GM12873 (cell line): ENCODE data around the gene TYRP1.

Experiments
- CTCF ChIP-seq: IDR thresholded peaks from 2 replicates; pipeline ENCODE4 v1.5.1; 2012; ENCODE audit warnings: low read depth, mild to moderate bottlenecking, moderate library complexity, low read length, control low read depth; ENCODE audit not compliant: insufficient read depth; ENCODE audit errors: missing control alignments

Gene TYRP1

GRCh38 chr9:12680341-12680740 is 12.8 kb upstream of the TYRP1 start:
- TF ChIP-seq CTCF = no peak

GRCh38 chr9:12680757-12681156 is 12.4 kb upstream of the TYRP1 start:
- TF ChIP-seq CTCF = no peak

DNA sequence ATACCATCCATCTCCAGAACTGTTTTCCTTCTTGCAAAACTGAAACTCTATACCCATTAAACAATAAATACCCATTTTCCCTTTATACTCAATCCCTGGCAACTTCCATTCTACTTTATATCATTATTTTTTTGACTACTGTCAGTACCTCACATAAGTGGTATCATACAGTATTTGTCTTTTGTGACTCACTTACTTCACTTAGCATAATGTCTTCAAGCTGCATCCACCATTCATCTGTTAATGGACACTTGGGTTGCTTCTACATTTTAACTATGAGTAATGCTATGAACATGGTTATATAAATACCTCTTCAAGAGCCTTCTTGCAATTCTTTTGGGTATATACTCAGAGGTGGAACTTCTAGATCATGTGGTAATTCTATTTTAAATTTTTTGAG is 11.6 kb upstream of the TYRP1 start:
- TF ChIP-seq CTCF = no peak

- TF ChIP-seq CTCF = no peak
Measured at GRCh38 chr9:12684974-12685373, 8.2 kb upstream of the TYRP1 start.

- no peak for TF ChIP-seq CTCF
Measured at GRCh38 chr9:12689233-12689632, 4.0 kb upstream of the TYRP1 start.

DNA sequence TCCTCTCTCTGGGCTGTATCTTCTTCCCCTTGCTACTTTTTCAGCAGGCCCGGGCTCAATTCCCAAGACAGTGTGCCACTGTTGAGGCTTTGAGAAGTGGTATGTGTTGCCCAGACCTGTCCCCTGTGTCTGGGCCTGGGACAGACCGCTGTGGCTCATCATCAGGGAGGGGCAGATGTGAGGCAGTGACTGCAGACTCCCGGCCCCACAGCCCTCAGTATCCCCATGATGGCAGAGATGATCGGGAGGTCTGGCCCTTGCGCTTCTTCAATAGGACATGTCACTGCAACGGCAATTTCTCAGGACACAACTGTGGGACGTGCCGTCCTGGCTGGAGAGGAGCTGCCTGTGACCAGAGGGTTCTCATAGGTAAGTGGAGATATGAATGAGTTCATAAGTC is 828 bp downstream of the TYRP1 start:
- TF ChIP-seq CTCF = no peak

GRCh38 chr9:12695474-12695873 is 2.3 kb downstream of the TYRP1 start:
- TF ChIP-seq CTCF = no peak
